KBM-7 (cell line): ENCODE results near the gene TMEM184A.

ENCODE experiments used
- DNase-seq: peaks from one replicate; pipeline ENCODE4 v3.0.0-alpha.2; 2015
- in situ Hi-C: fragments of 300-500 bp; cut with MboI; formaldehyde crosslinking; loops from 2 replicates; pipeline ENCODE4 v1.14.3; 2020; ENCODE audit warnings: low sequenced_read_pairs, low pct_unique_long_range_greater_than_20kb, mixed read lengths

Gene TMEM184A

DNA sequence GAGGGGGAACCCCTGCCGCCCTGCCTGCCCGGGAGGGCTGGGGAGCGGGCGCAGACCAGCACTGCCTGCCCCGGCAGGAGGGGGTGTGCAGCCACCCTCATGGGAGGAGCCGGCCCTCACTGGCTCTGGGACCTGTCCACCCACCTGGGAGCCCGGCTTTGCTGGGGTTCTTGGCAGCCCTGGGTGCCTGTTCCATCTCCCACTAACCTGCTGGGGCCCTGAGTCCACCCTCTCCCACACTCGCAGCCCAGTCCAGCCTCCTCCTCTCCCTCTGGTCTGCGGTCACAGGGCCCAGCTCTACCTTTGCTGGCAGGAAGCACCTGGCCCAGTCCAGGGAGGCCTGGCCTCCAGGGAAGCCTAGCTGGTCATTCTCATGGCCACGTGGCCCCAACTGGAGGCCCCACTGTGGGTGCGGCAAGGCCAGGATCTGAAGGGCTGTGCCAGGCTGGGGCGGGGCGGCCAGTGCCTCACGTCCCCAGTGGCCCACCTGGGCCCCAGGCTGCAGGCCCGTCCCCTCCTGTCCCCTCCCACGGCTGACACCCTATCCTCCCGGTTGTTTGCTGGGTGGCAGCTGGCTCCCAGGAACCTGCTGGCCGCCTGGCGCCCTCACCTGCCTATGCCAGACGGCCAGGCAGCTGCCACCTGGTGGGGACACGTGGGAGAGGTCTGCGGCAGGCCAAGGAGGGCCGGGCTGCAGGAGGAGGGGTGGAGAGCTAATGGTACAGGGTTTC lies at the start of gene TMEM184A:
Gene TMEM184A (minus strand): TSS at position 393 of the 731 bp plus-strand sequence. CDS start 721 bp downstream, outside the sequence.
- in situ Hi-C loops, result no loop called here
- peak; percentile 36 for DNase-seq

DNA sequence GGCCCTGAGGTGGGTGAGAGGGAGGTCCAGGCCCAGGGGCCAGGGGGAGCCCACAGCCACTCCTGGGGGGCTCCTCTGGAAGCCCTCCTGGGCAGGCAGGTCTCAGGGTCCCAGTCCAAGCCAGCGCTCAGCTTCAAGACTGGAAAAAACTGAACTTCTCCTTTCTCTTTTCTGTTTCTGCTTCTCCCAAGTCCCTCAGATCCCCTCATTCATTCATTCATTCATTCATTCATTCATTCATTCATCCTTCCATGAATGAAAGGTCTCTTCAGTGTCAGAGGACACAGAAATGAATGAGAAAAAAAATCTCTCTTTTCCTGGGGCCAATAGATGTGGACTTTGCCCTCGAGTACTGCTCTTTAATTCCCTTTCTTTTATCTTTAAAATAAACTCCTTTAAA lies 48.4 kb upstream of the TMEM184A start:
- in situ Hi-C loops, result no loop called here
- no peak for DNase-seq

DNA sequence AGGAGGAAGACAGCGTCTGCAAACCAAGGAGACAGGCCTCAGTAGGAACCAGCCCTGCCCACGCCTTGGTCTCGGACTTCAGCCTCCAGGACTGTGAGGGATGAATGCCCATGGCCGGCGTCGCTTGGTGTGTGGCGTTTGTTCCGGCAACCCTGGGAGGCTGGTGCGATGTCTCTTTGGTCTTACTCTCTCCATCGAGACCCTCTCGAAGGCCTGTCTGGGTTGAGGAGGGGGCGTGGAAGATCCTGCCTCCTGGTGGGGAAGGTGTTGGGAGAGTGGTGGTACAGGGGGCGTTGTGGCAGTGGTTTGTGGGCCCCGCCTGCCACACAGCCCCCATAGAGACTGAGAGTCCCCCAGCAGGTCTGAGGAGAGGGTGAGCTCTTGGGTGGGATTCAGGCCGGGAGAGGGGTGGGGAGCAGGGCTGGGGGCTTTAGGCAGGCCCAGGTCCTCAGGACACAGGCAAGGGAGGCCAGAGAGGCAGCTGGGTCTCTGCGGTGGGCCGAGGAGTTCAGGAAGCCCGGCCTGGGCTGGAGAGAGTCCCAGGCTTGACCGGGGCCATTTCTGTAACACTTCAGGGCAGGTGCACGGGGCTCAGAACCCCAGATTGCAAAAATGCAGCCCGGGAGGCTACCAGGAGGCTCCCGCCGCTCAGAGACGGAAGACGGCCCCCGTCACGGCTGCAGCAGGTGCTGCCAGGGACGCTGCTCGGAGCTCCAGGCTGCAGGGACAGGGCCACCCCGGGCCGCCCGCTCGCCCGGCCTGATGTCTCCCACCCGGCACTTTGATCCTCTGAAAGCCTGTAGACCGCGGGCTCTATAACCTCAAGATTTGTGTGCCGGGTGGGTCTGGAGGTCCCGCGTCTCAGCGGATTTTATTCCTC lies 47.6 kb upstream of the TMEM184A start:
- no peak for DNase-seq
- in situ Hi-C loops, result no loop called here

DNA sequence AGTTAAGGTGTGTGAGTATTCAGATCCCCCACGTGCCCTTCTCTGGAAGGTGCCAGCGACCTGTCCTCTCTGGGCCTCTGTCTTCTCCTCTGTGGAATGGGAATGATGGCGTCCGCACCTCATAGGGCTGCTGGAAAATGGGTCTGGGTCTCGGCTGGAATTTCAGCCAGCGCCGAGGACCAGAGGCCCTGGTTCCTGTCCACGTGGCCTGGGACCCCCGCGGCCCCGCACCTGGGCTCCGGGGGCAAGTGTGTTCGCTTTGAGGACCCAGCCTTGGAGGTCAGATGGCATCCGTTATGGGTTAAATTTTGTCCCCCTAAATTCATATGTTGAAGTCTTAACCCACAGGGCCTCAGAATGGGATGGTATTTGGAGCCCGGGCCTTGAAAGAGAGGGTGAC lies 46.4 kb upstream of the TMEM184A start:
- no peak for DNase-seq
- in situ Hi-C loops, result no loop called here

DNA sequence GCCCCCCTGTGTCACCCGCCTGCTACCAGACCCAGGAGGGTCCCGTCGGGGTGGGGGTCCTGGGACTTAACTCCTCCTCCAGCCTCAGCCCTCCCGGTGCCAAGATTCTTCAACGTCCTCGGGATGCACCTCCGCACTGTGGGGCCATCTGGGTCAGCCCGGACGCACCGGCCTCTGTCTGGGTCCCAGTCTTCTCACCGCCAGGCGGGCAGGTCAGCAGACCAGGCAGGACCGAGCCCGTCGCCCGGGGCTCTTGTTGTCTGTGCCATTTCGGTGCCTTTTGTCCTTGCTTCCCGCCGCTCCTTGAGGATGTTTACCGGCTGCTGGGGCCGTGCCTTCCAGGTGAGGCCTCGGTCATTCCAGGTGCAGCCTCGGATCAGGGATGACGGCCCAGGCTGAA lies 46.0 kb upstream of the TMEM184A start:
- in situ Hi-C loops, result no loop called here
- no peak for DNase-seq

DNA sequence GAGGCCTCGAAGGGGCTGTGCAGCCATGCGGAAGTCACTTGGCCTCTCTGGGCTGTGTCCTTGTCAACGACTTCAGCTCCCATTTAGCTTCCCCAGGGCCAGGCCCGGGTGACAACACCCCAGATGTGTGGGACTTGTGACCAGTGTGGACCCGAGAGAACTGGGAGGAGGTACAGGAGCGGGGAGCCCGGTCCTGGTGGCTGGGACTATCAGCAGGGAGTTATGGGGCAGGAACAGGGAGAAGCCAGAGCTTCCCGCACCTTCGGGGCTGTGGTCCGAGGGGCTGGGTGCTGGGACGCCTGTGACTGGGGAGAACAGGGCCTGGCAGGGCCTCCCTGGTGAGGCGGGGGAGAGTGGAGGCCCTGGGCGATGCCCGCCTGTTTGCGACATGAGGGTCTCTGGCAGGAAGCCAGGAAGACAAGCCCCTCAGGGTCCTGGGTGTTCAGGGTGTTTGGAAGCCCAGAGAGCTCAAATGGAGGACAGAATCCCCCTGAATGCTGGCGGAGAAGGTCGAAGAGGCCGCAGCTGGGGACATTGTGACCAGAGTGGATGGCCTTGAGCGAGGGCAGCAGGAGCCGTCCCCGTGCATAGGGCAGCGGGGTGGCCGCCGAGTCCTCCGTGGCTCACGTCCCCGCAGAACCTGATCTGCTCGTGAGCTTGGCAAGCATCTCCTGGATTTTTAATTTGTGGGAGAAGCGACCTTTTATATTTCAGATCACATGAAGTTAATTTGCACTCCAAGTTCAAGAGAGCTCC lies 43.8 kb upstream of the TMEM184A start:
- in situ Hi-C loops, result no loop called here
- DNase-seq, result no peak

DNA sequence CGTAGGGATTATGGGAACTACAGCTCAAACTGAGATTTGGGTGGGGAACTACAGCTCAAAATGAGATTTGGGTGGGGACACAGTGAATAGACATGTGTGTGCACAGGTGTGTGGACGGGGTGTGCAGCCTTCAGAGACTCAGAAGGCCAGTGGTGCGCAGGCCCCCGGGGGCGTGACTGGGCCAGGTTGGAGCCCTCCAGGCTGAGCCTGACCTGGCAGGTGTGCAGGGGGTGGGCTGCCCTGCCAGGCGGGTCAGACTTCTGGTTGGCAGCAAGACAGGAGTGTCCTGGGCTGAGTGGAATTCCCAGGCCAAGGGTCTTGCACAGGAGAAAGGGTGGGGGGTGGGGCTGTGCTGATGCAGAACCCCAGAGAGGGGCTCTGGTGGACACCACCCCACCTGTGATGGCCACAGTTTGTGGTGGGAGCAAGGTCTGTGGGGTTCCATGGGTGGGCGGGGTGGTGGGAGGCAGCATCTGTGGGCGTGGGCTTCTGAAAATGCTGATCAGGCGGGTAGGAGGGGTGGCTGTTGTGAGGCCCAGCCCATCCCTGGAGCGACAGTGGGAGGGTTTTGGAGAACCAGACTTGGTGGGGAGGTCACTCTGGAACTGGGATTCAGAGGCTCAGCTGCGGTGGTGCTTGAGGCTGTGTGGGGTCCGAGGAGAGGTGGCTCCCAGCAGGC lies 43.1 kb upstream of the TMEM184A start:
- no peak for DNase-seq
- in situ Hi-C loops, result no loop called here

DNA sequence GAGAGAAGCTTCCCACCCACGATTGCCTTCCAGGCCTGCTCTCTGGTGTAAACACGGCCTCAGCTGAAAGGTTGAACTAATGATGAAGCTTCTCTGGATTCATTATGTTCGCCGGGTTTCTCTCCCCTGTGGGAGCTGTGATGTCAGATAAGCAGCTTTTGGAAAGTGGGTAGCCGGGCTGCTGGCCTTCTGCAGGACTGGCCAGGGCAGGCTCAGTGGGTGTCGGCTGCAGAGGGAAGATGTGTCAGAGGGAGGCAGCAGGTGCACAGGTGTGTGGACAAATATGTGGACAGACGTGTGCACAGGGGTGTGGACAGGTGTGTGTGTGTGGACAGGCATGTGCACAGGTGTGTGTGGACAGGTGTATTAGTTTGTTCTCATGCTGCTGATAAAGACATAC lies 42.3 kb upstream of the TMEM184A start:
- DNase-seq, result no peak
- in situ Hi-C loops, result no loop called here

DNA sequence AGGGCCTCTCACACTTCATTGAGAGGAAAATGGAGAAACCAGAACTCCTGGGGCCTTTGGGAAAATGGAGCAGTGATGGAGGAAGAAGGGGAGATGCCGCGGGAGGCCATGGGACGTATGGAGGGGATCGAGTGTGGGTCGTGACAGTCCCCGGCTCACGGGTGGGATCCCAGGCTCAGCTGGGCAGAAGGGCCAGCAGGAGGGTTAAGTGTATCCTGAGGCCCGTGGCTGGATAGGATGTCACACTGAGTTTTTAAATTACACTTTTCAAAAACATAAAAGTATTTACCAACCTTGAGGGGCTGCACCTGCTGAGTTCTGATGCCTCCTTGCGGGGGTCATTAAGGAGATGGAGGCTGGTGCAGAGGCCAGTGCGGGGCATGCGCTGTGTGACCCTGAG lies 41.8 kb upstream of the TMEM184A start:
- in situ Hi-C loops, result no loop called here
- DNase-seq, result no peak

DNA sequence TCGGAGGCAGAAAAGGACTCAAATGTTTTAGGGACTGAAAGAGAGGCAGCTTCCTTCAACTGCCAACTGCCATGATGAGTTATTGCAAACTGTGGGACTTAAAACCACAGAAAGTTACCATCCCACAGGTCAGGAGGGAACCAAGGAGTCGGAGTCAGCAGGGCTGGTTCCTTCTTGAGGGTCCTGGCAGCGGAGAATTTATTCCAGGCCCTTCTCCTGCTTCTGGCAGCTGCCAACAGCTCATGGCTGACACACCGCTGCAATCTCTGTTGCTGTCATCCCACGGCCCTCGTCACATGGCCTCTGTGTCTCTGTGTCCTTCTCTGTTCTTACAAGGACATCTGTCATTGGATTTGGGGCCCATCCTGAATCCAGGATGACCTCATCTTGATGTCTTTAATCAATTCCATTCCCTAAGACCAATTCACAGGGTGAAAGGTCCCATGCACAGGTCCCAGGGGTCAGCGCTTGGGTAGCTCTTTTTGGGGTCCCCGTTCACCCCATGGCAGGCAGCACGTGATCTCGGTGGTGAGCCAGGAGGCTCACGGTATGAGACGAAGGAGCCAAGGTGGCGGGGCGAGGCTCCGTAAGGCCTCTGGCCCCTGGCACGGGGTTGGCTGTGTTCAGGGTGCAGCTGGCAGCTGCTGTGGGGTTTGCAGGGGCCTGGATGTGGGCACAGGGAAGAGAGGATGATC lies 41.2 kb upstream of the TMEM184A start:
- DNase-seq, result no peak
- in situ Hi-C loops, result no loop called here

DNA sequence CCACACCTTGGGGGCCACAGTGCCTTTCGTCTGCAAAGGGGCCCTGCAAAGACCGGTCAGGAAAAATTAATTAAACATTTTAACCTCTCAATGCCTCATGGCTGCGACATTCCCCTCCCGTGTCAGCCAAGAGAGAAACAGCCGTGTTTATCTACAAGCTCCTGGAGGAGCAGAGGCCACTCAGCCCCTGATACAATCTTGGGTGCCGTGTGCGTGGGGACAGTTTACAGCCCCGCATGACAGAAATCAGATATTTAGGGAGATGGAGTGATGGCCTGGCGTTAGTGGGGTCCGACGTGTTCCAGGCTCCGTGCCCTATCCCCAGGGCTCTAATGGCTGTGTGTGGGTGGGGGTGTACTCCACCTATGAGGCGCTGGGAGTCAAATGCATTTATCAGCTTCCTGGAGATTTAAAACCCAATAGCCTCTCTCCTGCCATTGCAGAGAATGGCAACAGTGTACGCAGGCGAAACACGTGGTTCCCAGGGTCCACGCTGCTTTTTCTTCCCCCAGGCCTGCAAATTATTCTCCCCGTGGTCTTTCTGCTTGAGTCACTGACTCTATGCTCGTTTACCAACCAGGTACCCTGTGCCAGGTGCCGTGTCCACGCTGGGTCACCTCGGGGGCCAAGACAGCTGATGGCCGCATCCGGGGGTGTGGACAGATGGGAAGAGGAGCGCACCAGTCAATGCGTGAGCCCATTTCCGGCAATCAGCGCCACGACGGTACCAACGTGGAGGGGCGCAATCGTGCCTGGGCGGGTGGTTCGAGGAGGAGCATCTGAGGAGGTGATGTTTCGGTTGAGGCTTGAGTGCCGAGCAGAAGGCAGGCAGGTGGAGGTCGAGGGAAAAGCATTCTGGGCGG lies 40.4 kb upstream of the TMEM184A start:
- DNase-seq, result no peak
- in situ Hi-C loops, result no loop called here

DNA sequence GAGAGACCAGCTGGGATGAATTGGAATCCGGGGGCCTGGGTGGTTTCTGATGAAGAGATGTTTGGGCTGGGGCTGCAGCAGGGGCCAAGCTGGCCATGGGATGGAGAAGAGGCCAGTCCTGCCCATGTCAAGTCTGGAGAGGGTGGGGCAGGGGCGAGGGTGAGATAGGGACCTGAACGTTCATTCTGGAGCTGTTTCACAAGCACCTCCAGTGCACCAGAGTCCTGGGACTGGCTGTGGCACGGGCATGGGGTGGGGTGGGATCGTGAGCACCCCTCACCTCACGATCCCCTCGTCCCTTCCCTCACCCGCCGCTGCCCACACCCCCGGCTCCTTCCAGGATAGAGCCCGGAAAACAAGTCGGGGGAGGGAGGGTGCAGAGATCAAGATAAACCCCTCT lies 39.6 kb upstream of the TMEM184A start:
- in situ Hi-C loops, result no loop called here
- no peak for DNase-seq

DNA sequence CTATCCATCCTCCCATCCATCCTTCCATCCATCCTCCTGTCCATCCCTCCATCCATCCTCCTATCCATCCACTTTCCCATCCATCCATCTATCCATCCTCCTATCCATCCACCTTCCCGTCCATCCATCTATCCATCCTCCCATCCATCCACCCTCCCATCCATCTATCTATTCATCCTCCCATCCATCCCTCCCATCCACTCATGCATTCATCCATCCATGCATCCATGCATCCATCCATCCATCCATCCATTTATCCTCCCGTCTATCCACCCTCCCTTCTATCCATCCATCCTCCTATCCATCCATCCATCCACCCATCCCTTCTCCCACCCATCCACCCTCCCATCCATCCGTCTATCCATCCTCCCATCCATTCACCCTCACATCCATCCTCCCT lies 39.0 kb upstream of the TMEM184A start:
- in situ Hi-C loops, result no loop called here
- DNase-seq, result no peak

DNA sequence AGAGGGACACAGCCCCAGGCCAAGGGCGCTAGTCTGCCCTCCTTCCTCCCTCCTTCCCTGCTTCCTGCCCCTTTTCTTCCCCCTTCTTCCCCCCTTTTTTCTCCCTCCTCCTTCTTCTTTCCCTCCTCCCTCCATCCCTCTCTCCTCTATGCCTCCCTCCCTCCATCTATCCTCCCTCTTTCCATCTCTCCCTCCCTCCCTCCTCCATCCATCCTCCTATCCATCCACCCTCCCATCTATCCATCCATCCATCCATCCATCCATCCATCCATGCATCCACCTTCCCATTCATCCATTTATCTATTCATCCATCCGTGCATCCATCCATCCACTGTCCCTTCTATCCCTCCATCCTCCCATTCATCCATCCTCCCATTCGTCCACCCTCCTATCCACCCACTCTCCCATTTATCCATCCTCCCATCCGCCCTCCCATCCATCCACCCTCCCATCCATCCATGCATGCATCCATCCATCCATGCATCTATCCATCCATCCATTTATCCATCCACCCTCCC lies 38.0 kb upstream of the TMEM184A start:
- in situ Hi-C loops, result no loop called here
- DNase-seq, result no peak

DNA sequence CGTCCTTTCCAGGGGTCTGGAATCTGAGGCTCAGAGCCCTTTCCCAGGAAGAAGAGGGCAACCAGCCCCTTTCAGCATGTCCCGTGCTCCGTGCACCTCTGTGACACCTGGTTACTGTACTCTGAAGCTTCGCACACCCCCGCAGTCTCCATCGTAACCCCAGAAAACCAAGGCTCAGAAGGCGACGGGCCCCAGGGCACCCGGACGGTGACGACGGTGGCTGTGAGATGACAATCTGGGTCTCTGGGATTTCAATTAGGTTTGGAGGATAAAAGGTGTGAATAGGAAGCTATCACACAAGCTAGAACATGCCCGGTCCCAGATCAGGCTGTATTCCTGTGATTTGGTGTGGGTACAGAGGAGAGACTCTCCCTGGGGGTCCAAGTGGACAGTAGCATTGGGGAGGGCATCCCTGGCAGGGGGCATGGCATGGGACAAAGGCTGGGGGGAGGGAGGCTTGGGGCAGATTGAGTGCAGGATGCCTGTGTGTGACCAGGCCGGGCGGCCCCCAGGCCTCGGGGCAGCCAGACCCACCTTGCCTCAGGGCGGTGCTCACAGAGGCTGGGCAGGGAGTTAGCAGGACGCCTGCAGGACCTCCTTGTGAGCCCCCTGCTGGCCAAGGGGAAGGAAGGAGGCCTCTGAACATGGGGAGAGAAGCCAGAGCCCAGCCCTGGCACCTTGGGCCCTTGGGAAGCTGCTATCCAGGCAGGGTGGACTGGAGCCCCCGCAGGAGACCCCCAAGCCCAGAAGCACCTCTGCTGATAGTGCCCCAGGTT lies 37.3 kb upstream of the TMEM184A start:
- in situ Hi-C loops, result no loop called here

DNA sequence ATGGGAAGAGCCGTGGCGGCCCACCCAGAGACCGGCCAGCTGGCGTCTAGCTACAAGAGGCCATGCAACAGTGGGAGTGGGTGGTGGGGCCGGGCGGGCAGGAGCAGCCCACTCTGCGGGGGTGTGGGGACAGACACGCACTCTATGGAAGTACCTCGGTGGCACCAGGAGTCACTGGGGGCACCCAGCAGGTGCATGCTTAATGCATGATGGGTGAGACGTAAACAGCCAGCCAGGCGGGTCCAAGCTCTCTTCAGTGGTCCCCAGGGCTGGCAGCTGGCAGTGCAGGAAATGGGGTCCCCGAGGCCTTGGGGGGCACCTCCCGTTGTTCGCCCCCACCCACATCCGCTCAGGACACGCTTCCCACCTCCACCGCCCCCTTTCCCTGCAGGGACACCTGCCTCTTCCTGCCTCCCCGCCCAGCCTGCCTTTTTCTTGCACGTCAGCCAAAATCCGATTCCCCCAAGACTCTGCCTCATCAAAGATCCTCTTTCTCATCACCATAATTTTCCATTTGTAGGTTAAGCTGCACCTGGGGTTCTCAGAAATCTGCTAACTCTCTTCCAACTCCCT lies 36.4 kb upstream of the TMEM184A start:
- no peak for DNase-seq
- in situ Hi-C loops, result no loop called here

More for the DNA sequence above, 37.3 kb upstream of the TMEM184A start:
- DNase-seq, result no peak

DNA sequence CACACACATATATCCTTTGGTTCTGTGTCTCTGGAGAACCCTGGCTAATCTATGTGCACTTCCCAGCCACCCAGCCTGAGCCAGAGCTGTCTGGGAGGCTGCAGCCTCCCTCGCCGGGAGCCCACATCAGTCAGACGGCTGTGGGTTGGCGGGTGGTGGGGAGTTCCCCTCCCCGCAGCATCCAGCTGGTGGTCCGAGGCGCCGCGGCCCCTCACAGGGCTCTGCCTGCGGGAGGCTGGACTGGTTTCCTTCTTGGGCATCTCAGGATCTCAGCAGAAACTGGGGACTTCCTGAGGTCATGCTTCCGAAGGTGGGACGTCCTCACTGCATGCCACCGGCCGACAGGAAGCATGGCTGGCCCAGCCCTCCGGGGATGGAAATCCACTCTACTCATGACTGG lies 35.9 kb upstream of the TMEM184A start:
- in situ Hi-C loops, result no loop called here
- DNase-seq, result no peak
